Right renal cortex interstitium (tissue), 3 donors: ENCODE measurements around the gene AKNA. TPM values are rescaled to one million over a fixed set of nuclear protein-coding genes. Genes with fewer than 3 reads are reported as not detected.

Source experiments
- DNase-seq, 3 donors: peaks; one replicate each; pipeline ENCODE4 v3.0.0-alpha.2; 2013; ENCODE audit warnings: low read depth in 3 of 3, low spot score in 2 of 3
- polyA plus RNA-seq, 3 donors: library from polyadenylated mRNA; unstranded; fragments of 120-200 nt; gene quantifications; one replicate each; pipeline ENCODE4 v1.2.1, GENCODE V29; 2013; ENCODE audit not compliant: insufficient read length in 3 of 3

Gene AKNA
- polyA plus RNA-seq, 3 donors, result 10.5 to 11.1 (median 11.0) TPM

GRCh38 chr9:114311571-114312512 is 75.9 kb downstream of the AKNA start:
- no peak for DNase-seq

DNA sequence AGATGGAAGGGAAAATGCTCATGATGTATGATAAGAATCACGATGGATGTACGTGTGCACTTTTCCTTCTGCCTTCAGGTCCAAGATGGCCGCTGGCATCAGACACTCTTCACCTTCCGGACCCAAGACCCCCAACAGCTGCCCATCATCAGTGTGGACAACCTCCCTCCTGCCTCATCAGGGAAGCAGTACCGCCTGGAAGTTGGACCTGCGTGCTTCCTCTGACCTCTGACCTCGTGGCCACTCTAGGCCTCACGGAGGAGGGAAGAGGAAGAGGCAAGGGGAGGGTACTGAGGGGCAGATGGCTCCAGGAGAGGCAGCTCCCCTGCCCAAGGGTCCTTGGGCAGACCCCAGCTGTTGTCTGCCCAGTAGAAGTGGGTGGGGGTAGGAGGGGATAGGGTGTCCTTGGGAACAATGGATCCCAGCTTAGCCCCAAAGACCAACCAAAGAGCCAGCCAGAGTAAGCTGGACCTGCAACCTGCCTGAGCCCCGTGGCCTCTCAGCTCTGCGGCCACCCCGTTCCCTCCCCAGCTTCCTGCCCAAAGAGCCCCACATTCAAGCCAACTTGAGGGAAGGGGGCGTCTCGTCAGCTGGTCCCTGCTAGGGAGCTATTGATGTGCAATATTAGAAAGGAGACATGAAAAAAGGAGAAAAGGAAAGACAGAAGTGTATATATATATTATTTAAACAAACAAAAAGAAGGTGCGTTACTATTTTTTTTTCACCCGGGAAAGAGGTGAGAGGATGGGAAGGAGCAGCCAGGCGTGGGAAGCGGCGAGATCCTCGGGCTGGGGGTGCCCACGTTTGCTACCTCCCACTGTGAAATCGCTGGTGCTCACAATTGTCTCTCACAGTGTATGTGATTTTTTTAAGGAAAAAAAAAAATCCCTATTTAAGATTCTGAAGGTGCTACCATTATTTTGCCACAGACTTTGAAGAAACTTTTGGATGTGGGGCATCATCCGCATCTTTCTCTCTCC is 77.0 kb downstream of the AKNA start:
- no peak for DNase-seq

DNA sequence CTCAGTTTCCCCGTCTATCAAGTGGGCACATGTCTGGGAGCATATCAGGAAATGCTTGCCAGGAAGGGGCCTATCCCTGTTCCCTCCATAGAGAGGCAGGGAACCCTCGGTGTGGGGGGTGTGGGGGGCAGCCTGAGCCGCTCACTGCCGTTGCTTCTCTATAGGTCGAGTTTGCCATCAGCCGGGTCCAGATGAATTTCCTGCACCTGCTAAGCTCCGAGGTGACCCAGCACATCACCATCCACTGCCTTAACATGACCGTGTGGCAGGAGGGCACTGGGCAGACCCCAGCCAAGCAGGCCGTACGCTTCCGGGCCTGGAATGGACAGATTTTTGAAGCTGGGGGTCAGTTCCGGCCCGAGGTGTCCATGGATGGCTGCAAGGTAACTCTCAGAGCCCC is 78.7 kb downstream of the AKNA start:
- DNase-seq, result no peak

GRCh38 chr9:114308361-114308950 is 79.3 kb downstream of the AKNA start:
- DNase-seq, result no peak

DNA sequence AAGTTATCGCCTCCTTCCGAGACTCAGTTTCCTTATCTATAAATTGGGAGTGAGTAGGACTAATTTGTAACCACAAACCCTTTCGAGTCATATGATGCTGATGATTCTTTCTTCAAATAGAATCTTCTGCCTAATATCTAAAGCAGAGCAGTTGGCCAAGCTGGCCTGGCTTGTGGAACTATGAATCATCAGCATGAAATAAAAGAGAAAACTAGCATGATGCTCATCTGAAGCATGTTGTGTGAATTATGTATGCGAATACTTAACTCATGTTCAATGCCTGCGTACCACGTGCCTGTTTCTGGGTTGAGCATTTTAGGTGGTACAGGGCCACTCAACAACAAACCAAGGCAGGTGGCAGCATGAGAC is 79.9 kb downstream of the AKNA start:
- DNase-seq, result no peak

- no peak for DNase-seq
These were observed 83.2 kb downstream of the AKNA start for GRCh38 chr9:114304416-114305188.

- no peak for DNase-seq
These were observed 83.8 kb downstream of the AKNA start for GRCh38 chr9:114303977-114304376.

GRCh38 chr9:114303571-114303970 is 84.2 kb downstream of the AKNA start:
- DNase-seq, result no peak

DNA sequence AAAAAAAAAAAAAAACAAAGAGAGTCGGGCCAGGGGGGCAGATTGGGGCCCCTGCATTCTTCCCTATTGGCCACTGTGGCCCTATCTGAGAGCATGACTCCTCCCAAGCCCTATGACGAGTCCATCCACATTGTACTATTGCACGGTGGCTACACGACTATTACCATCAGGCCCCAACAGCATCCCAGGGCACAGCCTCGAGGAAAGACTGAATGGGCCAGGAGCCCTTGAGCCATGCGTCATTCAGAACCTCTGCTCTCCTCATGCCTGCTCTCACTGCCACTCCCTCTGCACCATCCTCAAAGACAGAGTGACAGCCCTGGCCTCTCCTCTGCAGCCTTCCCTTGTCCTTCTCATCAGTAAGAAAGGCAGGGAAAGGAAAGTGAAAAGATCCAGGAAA is 85.1 kb downstream of the AKNA start:
- DNase-seq, result no peak

GRCh38 chr9:114301798-114302565 is 85.8 kb downstream of the AKNA start:
- no peak for DNase-seq

DNA sequence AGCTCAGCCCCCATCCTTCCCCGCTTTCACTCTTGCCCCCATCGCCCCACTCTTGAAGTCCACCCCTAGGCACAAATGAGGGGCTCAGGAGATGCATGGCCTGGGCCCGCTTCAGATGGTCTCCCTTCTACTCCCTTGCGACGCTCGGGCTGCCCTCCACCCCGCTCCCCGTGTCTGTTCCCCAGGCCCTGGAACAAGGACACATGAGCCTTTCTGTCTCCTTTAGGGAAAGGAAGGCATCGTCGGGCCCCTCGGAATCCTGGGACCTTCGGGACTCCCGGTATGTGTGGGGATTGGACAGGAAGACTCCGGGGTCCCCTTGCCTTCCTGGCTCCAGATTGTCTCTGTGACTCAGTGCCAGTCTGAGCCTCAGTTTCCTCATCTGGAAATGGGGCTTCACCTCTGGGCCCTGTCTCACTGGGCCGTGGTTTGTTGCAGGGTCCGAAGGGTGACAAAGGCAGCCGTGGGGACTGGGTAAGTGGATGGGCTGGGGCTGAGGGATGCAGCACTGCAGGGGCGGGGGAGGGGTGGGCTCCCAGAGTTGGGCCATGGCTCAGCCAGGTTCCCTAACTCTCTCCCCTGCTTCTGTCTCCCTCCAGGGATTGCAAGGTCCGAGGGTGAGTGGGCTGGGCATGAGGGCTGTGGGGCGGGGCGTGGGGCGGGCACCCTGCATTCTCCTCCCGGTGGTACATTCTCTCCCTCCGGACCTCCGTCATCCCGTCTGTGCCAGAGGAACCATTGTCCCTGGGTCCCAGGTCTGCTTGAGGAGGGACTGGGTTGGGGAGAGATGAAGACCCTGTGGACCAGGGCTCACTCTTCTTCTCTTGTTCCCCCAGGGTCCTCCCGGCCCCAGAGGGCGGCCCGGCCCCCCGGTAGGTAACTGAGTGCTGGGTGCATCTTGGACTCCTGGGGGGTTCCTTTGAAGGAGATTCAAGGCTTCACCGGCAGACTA is 86.7 kb downstream of the AKNA start:
- DNase-seq, result no peak

DNA sequence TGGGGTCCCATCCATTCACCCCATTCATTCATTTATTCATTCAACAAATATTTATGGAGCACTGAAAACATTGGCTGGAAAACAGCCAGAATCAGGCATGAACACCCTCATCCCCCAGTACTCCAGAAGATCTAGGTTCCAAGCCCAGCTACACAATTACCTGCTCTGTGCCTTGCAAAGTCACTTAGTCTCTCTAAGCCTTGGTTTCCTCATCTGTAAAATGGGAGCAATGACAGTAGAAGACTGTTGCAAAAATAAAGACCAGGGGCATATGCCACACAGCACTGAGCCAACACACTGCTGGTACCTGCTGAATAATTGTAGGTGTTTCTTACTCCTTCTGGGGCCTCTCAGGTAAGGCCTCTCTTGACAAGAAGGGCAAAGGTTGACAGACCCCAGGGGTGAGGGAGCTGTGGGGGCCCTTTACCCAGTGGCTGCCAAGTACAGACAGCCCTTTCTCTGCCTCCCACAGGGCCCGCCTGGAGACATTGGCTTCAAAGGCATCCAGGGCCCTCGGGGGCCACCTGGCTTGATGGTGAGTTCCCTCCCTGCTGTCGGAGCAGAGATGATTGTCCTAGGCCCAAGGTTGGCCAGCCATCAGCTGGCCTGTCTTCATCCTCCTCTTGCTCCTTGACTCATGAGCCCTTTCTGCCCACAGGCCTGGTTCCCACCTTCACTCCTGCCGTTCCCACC is 87.5 kb downstream of the AKNA start:
- no peak for DNase-seq

DNA sequence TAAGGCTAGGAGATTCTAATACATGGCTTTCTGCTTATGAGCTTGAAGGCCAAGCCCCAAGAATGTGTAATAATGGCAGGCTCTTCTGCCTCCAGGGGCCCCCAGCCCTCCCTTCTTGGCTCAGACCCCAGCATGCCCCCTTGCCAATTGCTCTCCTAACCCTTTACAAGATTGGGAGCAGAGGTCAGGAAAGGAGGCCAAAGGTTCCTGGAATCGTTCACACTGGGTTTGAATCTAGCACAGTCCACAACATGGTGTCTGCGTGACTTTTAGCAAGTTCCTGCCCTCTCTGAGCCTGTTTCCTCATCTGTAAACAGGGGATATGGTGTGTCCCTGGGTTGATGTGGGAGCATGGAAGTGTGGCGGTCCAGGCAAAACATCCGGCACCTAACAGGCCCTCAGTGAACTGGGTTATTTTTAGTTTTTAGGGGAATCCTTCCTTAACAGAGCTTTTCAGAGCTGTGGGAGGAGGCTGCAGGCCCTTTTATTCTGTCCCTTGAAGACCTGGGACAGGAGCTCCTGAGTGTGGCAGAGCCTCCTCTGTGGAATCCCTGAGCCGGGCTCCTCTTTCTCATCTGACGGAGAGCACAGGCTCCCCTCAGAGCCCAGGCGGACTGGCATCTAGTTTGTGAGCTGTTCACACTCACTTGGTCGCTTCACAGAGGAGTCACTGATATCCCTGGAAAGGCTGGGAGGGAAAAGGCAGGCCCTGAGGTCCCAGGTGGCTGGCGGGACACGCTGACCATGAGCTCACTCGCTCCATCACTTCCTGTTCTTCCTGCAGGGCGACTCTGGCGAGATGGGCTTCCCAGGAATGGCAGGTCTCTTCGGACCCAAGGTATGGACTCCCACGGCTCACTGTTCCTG is 88.3 kb downstream of the AKNA start:
- no peak for DNase-seq

GRCh38 chr9:114296338-114296737 is 91.4 kb downstream of the AKNA start:
- DNase-seq, result no peak

DNA sequence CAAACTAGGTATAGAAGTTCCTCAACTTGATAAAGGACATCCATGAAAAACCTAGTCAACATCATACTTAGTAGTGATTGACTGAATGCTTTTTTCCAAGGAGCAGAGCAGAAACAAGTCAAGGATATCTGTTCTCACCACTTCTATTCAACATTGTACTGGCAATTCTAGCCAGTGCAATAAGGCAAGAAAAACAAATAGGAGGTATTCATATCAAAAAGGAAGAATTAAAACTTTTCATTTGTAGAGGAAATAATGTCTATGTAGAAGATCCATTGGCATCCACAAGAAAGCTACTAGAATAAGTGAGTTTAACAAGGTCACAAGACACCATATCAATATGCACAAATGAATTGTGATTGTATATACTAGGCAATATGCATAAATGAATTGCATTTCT is 93.1 kb downstream of the AKNA start:
- DNase-seq, result no peak

- no peak for DNase-seq
These were observed 95.7 kb downstream of the AKNA start for GRCh38 chr9:114291886-114292590.
